OCI-LY7 (cell line): ENCODE results near the gene MTG2. TPM values are rescaled to one million over a fixed set of nuclear protein-coding genes. Genes with fewer than 3 reads are reported as not detected.

Experiments used
- BruUV-seq: library from RNA; stranded (reverse); fragments of 400-500 nt; replicated peaks from 2 replicates; lab custom pipeline; 2021; lab: Mats Ljungman, UMichigan
- CTCF ChIA-PET: fragments of 300-600 bp; sonication (Branson Sonifier 250); formaldehyde crosslinking; loops from one replicate; lab custom pipeline; 2022; ENCODE audit warnings: antibody characterized with exemption; ENCODE audit not compliant: unreplicated experiment; lab: Charles Lee
- POLR2A ChIA-PET: fragments of 300-600 bp; sonication (Branson Sonifier 250); formaldehyde crosslinking; loops from one replicate; lab custom pipeline; 2022; ENCODE audit warnings: antibody characterized with exemption; lab: Charles Lee
- DNase-seq: peaks from one replicate; pipeline ENCODE4 v3.0.0-alpha.2; 2015; ENCODE audit warnings: low spot score
- H2AFZ ChIP-seq: fragments of 200-600 bp; sonication (generic), shearing (Covaris generic); 2 replicates; pipeline ENCODE4 v1.6.1; 2014; ENCODE audit warnings: mild to moderate bottlenecking, antibody characterized with exemption, low read length, moderate library complexity
- H3K27ac ChIP-seq: fragments of 200-600 bp; sonication (generic); 2 replicates; pipeline ENCODE4 v1.5.1; 2014; ENCODE audit warnings: mixed run types, low read depth, mild to moderate bottlenecking, moderate library complexity, low read length, inconsistent platforms; ENCODE audit not compliant: poor library complexity, severe bottlenecking
- H3K36me3 ChIP-seq: fragments of 200-600 bp; sonication (generic); 2 replicates; pipeline ENCODE4 v1.6.1; 2014; ENCODE audit warnings: mild to moderate bottlenecking, antibody characterized with exemption, low read length, moderate library complexity, mixed read lengths; ENCODE audit not compliant: insufficient read depth
- H3K4me1 ChIP-seq: fragments of 200-600 bp; sonication (generic); 2 replicates; pipeline ENCODE4 v1.5.1; 2014; ENCODE audit warnings: mild to moderate bottlenecking, low read length; ENCODE audit not compliant: insufficient read depth, poor library complexity, severe bottlenecking
- H3K4me2 ChIP-seq: fragments of 200-600 bp; sonication (generic); 2 replicates; pipeline ENCODE4 v1.6.1; 2014; ENCODE audit warnings: mild to moderate bottlenecking, low read length
- H3K4me3 ChIP-seq: fragments of 200-600 bp; sonication (generic); 2 replicates; pipeline ENCODE4 v1.5.1; 2014; ENCODE audit warnings: mild to moderate bottlenecking, low read depth, low read length; ENCODE audit not compliant: poor library complexity, severe bottlenecking
- H3K79me2 ChIP-seq: fragments of 200-600 bp; sonication (generic); 2 replicates; pipeline ENCODE4 v1.6.1; 2016; ENCODE audit warnings: low read depth, mild to moderate bottlenecking, low read length, moderate library complexity, mixed read lengths; ENCODE audit not compliant: insufficient read depth
- H3K9me2 ChIP-seq: fragments of 200-600 bp; sonication (generic); 2 replicates; pipeline ENCODE4 v1.6.1; 2016; ENCODE audit warnings: mild to moderate bottlenecking, low read length, mixed read lengths; ENCODE audit not compliant: insufficient read depth
- H3K9me3 ChIP-seq: fragments of 200-600 bp; sonication (generic); 2 replicates; pipeline ENCODE4 v1.6.1; 2014; ENCODE audit warnings: mild to moderate bottlenecking, mixed run types, low read length, mixed read lengths
- H4K20me1 ChIP-seq: fragments of 200-600 bp; sonication (generic); 2 replicates; pipeline ENCODE4 v1.6.1; 2014; ENCODE audit warnings: mild to moderate bottlenecking, antibody characterized with exemption, low read length, moderate library complexity, mixed read lengths; ENCODE audit not compliant: insufficient read depth
- CTCF ChIP-seq: fragments of 200-600 bp; sonication (generic); conservative IDR thresholded peaks from 2 replicates; pipeline ENCODE4 v1.5.1; 2014; ENCODE audit warnings: mild to moderate bottlenecking, antibody characterized with exemption, low read length, moderate library complexity, mixed read lengths
- EZH2phosphoT487 ChIP-seq: fragments of 200-600 bp; sonication (generic); IDR thresholded peaks from 2 replicates; pipeline ENCODE4 v1.6.1; 2018; ENCODE audit warnings: low read depth, borderline replicate concordance, mild to moderate bottlenecking, mixed run types, antibody characterized with exemption, low read length, moderate library complexity, mixed read lengths
- intact Hi-C: fragments of 100-400 bp; cut with micrococcal nuclease; formaldehyde crosslinking; loops from one replicate; pipeline ENCODE4 v1.10.0; 2022; ENCODE audit not compliant: unreplicated experiment
- total RNA-seq, 2 experiments: library from RNA; depleted of rRNA in 1 of 2; stranded (reverse); fragments of >200 nt in 1 of 2; shearing (Covaris generic) in 1 of 2; gene quantifications; 2 replicates each; pipeline ENCODE4 v1.2.3, GENCODE V29; 2014 to 2022

Gene MTG2
- total RNA-seq, 2 experiments from 2014 or later = 24.1 to 37.5 TPM

GRCh38 chr20:62138912-62139311 is 43.9 kb upstream of the MTG2 start:
- TF ChIP-seq CTCF = no peak
- TF ChIP-seq EZH2phosphoT487 = no peak
- no peaks in the 10 kb centered on the region for H3K9me3 ChIP-seq
- no peak overlapping the region for H3K27ac ChIP-seq
- ChIA-PET POLR2A (interaction anchor here (0.8 kb wide), 1 partner anchor 71 kb away, joined by 3 read pairs; no protein-coding TSS in a partner anchor), CTCF (no interaction called here)
- no peaks in the 10 kb centered on the region for H3K9me2 ChIP-seq
- DNase-seq = no peak
- peaks cover 15% of the 10 kb centered on the region for H3K4me1 ChIP-seq
- TSS peak; percentile 16 for BruUV-seq
- peaks cover 42% of the 10 kb centered on the region for H3K79me2 ChIP-seq
- no peak overlapping the region for H3K4me2 ChIP-seq
- no peak overlapping the region for H3K4me3 ChIP-seq
- intact Hi-C loops = no loop called here
- H4K20me1 ChIP-seq = peaks cover 23% of the 10 kb centered on the region
- H3K36me3 ChIP-seq = peaks cover 86% of the 10 kb centered on the region
- no peak overlapping the region for H2AFZ ChIP-seq

GRCh38 chr20:62139636-62140035 is 43.2 kb upstream of the MTG2 start:
- no peak for TF ChIP-seq CTCF
- intact Hi-C loops = loop anchor here (5.0 kb wide), 1 partner anchor 72 kb away; the partner anchor contains the start of gene TAF4
- BruUV-seq = no TSS peak
- Histone ChIP-seq H3K36me3 (peaks cover 79% of the 10 kb centered on the region), H4K20me1 (peaks cover 24% of the 10 kb centered on the region), H3K9me2 (no peaks in the 10 kb centered on the region), H3K27ac (no peak overlapping the region), H2AFZ (no peak overlapping the region), H3K79me2 (peaks cover 44% of the 10 kb centered on the region), H3K4me3 (no peak overlapping the region), H3K9me3 (no peaks in the 10 kb centered on the region), H3K4me2 (no peak overlapping the region), H3K4me1 (peaks cover 18% of the 10 kb centered on the region)
- DNase-seq = no peak
- POLR2A ChIA-PET = interaction anchor here (0.8 kb wide), 1 partner anchor 72 kb away, joined by 3 read pairs; no protein-coding TSS in a partner anchor
- CTCF ChIA-PET = no interaction called here

- peak overlapping the region; percentile 98 for H3K4me3 ChIP-seq
- no peak overlapping the region for H2AFZ ChIP-seq
- BruUV-seq = no TSS peak
- peaks cover 29% of the 10 kb centered on the region for H4K20me1 ChIP-seq
- peaks cover 49% of the 10 kb centered on the region for H3K79me2 ChIP-seq
- ChIA-PET CTCF (no interaction called here), POLR2A (interaction anchor here (1.0 kb wide), 1 partner anchor 11 kb away, joined by 3 read pairs; no protein-coding TSS in a partner anchor)
- no peak for DNase-seq
- H3K4me2 ChIP-seq = peak overlapping the region; percentile 78
- H3K36me3 ChIP-seq = peaks cover 65% of the 10 kb centered on the region
- no peaks in the 10 kb centered on the region for H3K9me2 ChIP-seq
- TF ChIP-seq EZH2phosphoT487 (no peak), CTCF (no peak)
- intact Hi-C loops = loop anchor here (5.0 kb wide), 1 partner anchor 74 kb away; the partner anchor contains the start of gene TAF4
- H3K4me1 ChIP-seq = peaks cover 25% of the 10 kb centered on the region
- no peaks in the 10 kb centered on the region for H3K9me3 ChIP-seq
- no peak overlapping the region for H3K27ac ChIP-seq
These were observed 41.8 kb upstream of the MTG2 start for GRCh38 chr20:62141043-62141396.
